GM12873 (cell line): Measurements from ENCODE around the gene RBM47.

ENCODE experiments used
- TF ChIP-seq, protein P1 (sequence below): IDR thresholded peaks from 2 replicates; pipeline ENCODE4 v1.5.1; 2012; ENCODE audit warnings: low read depth, mild to moderate bottlenecking, moderate library complexity, low read length, control low read depth; ENCODE audit not compliant: insufficient read depth; ENCODE audit errors: missing control alignments

The RBM47 gene

GRCh38 chr4:40612831-40613230 lies 16.8 kb downstream of the RBM47 start:
- TF ChIP-seq, protein P1, sequence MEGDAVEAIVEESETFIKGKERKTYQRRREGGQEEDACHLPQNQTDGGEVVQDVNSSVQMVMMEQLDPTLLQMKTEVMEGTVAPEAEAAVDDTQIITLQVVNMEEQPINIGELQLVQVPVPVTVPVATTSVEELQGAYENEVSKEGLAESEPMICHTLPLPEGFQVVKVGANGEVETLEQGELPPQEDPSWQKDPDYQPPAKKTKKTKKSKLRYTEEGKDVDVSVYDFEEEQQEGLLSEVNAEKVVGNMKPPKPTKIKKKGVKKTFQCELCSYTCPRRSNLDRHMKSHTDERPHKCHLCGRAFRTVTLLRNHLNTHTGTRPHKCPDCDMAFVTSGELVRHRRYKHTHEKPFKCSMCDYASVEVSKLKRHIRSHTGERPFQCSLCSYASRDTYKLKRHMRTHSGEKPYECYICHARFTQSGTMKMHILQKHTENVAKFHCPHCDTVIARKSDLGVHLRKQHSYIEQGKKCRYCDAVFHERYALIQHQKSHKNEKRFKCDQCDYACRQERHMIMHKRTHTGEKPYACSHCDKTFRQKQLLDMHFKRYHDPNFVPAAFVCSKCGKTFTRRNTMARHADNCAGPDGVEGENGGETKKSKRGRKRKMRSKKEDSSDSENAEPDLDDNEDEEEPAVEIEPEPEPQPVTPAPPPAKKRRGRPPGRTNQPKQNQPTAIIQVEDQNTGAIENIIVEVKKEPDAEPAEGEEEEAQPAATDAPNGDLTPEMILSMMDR = no peak

- TF ChIP-seq, protein P1 = no peak
These were observed 17.4 kb downstream of the RBM47 start for GRCh38 chr4:40612283-40612682.

- TF ChIP-seq, protein P1 = no peak
These were observed 21.0 kb downstream of the RBM47 start for GRCh38 chr4:40608628-40609027.

GRCh38 chr4:40607221-40607620 lies 22.4 kb downstream of the RBM47 start:
- TF ChIP-seq, protein P1 = no peak

DNA sequence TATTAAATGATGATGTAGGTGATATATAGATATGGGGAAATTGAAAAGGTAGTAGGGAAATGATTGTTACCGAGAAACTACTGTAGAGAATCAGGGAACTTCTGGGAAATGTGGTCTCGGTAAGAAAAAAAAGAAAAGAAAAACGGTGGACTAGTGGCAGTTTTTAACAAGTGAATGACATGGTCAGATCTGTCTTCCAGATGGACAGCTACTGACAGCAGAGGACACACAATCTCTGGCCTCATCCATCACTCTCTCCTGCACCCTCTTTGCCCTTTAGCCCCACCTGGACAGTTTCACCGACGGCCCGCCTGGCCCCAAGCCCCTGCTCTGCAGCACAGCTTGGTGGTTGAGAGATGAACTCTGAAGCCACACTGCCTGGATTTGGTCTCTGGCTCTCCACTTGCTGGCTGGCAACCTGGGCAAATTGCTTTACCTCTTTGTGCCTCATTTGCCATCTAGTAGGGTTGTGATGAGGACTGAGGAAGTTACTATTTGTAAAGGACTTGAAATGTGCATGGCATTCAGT lies 23.4 kb downstream of the RBM47 start:
- TF ChIP-seq, protein P1 = no peak

DNA sequence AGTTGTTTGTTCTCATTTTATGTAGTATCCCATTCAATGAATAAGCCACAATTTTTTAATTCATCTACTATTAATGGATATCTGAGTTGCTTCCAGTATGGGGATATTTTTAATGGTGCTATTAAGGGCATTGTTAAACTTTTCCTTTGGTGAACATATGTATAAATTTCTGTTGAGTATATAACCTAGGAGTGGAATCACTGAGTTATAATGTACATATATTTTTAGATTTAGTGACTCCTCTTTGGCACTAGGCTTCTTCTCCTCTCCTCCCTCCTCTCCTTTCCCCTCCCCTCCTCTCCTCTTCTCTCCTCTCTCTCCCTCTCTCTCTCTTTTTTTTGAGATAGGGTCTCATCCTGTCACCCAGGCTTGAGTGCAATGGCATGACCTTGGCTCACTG lies 26.4 kb downstream of the RBM47 start:
- TF ChIP-seq, protein P1 = no peak

GRCh38 chr4:40601641-40602040 lies 28.0 kb downstream of the RBM47 start:
- TF ChIP-seq, protein P1 = no peak
